ENCODE measurements around the gene PPA1. TPM values are rescaled to one million over a fixed set of nuclear protein-coding genes. Genes with fewer than 3 reads are reported as not detected.

PPA1 gene
- total RNA-seq, 6 experiments from 2014 or later: 105 to 132 (median 121) TPM

DNA sequence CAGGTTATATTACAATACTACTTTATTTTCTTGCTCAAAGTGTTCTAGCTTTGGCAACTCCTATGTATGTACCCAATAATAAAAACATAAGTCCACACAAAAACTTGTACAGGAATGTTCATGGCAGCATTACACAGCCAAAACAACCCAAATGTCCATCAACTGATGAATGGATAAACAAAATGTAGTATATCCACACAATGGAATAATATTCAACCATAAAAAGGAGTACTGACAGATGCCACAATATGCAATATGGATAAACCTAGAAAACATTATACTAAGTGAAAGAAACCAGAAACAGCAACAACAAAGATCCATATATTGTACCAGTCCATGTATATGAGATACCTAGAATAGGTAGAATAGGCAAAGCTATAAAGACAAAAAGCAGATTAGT, 21.0 kb downstream of the PPA1 start:
- H3K9me3 Mint-ChIP-seq: no peaks in the 10 kb centered on the region
- DNase-seq: no peak
- no peak overlapping the region for H3K27ac Mint-ChIP-seq
- no peaks in the 10 kb centered on the region; the same call in 1 of the 2 replicates for H3K27me3 Mint-ChIP-seq (ENCODE audit: insufficient read depth)
- H3K36me3 Mint-ChIP-seq (ENCODE audit: low read depth): peaks cover 22% of the 10 kb centered on the region
- TF ChIP-seq, protein P1, sequence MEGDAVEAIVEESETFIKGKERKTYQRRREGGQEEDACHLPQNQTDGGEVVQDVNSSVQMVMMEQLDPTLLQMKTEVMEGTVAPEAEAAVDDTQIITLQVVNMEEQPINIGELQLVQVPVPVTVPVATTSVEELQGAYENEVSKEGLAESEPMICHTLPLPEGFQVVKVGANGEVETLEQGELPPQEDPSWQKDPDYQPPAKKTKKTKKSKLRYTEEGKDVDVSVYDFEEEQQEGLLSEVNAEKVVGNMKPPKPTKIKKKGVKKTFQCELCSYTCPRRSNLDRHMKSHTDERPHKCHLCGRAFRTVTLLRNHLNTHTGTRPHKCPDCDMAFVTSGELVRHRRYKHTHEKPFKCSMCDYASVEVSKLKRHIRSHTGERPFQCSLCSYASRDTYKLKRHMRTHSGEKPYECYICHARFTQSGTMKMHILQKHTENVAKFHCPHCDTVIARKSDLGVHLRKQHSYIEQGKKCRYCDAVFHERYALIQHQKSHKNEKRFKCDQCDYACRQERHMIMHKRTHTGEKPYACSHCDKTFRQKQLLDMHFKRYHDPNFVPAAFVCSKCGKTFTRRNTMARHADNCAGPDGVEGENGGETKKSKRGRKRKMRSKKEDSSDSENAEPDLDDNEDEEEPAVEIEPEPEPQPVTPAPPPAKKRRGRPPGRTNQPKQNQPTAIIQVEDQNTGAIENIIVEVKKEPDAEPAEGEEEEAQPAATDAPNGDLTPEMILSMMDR (IDR thresholded peaks at IDR 0.05): no peak
- no peaks in the 10 kb centered on the region for H3K4me1 Mint-ChIP-seq (ENCODE audit: low read depth)
- H3K4me3 Mint-ChIP-seq: no peak overlapping the region

DNA sequence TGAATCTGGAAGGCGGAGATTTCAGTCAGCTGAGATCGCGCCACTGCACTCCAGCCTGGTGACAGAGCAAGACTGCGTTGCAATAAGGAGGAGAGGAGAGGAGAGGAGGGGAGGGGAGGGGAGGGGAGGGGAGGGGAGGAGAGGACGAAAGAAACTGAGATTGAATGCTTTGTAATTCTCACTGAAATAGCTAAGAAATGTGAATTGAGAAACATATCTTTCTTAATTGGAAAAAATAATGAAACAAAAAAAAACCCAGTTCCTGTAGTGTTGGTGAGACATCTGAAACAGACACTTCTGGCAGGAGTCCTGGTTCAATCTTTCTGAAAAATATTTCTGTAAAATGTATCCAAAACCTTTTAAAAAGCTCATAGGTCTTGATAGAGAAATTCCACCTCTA, 26.5 kb downstream of the PPA1 start:
- Mint-ChIP-seq H3K9me3 (no peaks in the 10 kb centered on the region), H3K4me3 (no peak overlapping the region), H3K27me3 (ENCODE audit: insufficient read depth) (no peaks in the 10 kb centered on the region), H3K4me1 (ENCODE audit: low read depth) (no peaks in the 10 kb centered on the region), H3K36me3 (ENCODE audit: low read depth) (peaks cover 22% of the 10 kb centered on the region; the same call in 1 of the 2 replicates), H3K27ac (no peak overlapping the region)
- TF ChIP-seq, protein P1 (IDR thresholded peaks at IDR 0.05): no peak
- no peak for DNase-seq

DNA sequence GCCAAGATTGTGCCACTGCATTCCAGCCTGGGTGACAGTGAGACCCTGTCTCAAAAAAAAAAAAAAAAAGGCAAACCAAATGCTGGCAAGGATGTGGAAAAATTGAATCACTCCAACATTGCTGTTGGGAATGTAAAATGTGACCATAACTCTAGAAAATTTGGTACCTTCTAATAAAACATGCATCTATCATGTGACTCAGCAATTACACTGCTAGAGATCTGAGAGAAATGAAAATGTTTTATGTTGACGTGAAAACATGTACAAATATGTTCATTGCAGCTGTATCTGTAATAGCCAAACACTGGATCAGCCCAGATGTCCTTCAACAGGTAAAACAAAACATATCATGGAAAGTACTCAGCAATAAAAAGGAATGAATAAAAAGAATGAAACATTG, 32.1 kb downstream of the PPA1 start:
- Mint-ChIP-seq H3K4me1 (ENCODE audit: low read depth) (peaks cover 4% of the 10 kb centered on the region; the same call in 1 of the 2 replicates), H3K4me3 (no peak overlapping the region), H3K27me3 (ENCODE audit: insufficient read depth) (no peaks in the 10 kb centered on the region), H3K9me3 (no peaks in the 10 kb centered on the region), H3K27ac (no peak overlapping the region), H3K36me3 (ENCODE audit: low read depth) (peaks cover 33% of the 10 kb centered on the region)
- DNase-seq: no peak
- TF ChIP-seq, protein P1 (IDR thresholded peaks at IDR 0.05): no peak

DNA sequence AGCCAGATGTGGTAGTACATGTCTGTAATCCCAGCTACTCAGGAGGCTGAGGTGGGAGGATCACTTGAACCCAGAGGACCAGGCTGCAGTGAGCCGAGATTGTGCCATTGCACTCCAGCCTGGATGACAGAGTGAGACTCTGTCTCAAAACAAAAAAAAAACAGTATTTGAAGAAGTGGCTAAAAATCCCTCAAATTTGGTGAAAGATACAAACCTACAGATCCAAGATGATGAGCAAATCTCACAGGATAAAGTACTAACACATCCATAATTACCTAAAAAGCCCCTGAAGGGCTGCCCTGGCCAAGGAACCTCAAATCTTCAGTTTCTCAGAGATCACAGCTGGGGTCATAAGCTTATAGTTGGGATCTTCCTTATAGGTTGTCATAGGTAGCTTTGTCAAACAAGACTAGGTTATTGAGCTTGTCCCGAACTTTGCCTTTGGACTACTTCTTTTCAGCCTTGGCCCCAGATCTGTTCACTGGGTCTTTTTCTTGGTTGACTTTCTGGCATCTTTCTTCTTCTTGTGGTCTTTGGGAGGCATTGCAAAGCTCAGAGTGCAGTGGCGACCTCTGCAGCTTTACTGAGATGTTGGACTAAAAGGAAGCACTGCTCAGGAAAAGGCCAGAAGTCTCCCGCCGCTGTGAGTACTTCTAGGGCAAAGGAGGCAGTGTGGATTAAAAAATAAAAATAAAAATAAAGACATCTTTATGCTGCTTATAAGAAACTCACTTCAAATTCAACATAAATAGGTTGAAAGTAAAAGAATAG, 34.3 kb downstream of the PPA1 start:
- Mint-ChIP-seq H3K27ac (no peak overlapping the region), H3K36me3 (ENCODE audit: low read depth) (peaks cover 33% of the 10 kb centered on the region), H3K4me3 (no peak overlapping the region), H3K9me3 (no peaks in the 10 kb centered on the region), H3K4me1 (ENCODE audit: low read depth) (peaks cover 19% of the 10 kb centered on the region), H3K27me3 (ENCODE audit: insufficient read depth) (no peaks in the 10 kb centered on the region)
- DNase-seq: no peak
- TF ChIP-seq, protein P1 (IDR thresholded peaks at IDR 0.05): no peak

DNA sequence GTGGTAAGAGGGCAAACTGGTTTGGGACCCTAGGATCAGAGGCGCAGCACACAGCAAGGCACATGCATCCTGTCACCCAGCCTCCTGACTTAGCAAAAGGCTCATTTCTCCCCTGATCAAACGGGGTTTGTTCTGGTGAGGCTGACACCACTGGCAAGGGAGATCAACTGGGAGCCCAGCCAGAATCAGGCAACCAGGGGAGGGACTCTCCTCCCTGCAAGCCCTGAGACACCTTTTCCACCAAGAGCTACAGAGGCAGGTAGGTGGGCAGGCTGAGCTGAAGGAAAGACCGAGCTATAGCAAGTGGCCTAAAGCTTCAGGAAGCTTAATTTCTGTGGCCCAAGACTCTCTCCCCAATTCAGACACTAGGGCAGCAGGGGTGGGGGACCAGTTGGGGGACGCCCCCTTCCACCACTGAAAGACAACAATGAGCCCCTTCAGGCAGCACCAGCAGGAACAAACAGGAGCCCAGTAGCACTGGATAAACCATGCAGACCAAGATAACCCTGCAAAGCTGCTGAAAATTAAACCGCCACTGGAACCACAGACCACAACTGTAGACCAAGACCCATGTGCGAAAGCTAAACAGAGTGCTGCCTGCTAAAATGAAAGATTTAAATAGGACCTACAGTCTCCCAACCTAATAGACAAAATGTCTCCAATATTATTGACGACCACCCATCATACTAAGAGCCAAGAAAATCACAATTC, 35.8 kb downstream of the PPA1 start:
- H3K27ac Mint-ChIP-seq: no peak overlapping the region
- TF ChIP-seq, protein P1 (IDR thresholded peaks at IDR 0.05): no peak
- H3K36me3 Mint-ChIP-seq (ENCODE audit: low read depth): peaks cover 26% of the 10 kb centered on the region
- no peak overlapping the region for H3K4me3 Mint-ChIP-seq
- H3K9me3 Mint-ChIP-seq: no peaks in the 10 kb centered on the region
- H3K27me3 Mint-ChIP-seq (ENCODE audit: insufficient read depth): no peaks in the 10 kb centered on the region
- no peak for DNase-seq
- H3K4me1 Mint-ChIP-seq (ENCODE audit: low read depth): peaks cover 34% of the 10 kb centered on the region

Measured in HFFc6 (cell line).